ENCODE results near the gene BMP6.

BMP6 gene

DNA sequence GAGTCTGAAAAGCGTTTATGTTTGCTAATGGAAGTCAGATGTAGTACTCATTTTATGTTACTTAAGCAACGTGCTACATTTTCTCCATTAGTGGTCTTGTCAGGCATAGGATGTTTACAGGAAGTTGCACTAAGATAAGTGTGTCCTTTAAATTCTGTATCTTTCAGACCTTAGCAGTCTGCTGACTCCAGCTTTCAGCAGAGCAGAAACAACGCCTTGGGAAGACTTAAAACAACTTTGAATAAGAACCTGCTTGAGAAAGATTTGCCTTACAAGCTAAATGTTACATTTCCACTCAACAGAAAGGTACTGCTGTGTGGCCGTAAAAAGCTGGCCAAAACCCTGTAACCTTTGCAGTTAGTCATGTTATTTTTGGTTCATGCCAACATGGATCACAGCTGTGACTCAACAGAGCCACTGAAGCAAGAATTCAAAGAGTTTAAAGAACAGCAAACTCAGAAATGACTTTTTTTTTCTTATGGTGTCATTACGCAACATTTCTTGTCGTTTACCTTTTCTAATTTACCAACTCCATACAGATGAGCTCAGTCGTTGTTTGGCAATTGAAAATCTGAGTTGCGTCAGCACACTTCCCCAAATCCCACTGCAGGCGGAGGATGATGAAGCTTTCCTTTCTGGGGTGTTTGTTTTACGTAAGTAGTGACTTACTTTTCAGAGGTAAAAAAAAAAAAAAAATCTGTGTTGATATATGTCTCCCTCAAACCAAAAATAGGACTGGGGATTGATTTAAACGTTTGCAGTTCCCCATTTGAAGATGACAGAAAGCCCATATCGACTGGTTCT lies 27.9 kb upstream of the BMP6 start:
- ATAC-seq = peak; percentile 72
- Mint-ChIP-seq H3K27ac (peak overlapping the region; percentile 58), H3K27me3 (peaks cover 23% of the 10 kb centered on the region), H3K9me3 (no peaks in the 10 kb centered on the region), H3K4me3 (peak overlapping the region; percentile 21), H3K4me1 (peaks cover 11% of the 10 kb centered on the region), H3K36me3 (no peaks in the 10 kb centered on the region)

DNA sequence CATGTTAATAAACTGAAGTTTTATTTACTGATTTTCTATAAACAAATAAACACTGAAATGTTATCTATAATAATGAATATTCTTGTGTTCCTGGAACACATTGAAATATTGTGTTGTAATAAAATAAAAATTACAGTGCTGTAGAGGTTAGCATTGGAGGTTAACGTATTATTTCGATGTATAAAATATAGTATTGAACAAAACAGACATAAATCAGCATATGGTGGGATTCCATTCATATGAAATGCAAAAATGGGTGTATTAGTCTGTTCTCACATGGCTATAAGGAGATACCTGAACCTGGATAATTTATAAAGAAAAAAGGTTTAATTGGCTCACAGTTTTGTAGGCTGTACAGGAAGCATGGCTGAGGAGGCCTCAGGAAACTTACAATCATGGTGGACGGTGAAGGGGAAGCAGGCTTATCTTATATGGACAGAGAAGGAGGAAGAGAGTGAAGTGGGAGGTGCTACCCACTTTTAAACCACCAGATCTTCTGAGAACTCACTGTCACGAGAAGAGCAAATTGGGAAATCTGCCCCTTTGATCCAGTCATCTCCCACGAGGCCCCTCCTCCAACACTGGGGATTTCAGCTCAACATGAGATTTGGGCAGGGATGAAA lies 24.6 kb upstream of the BMP6 start:
- Mint-ChIP-seq H3K4me3 (no peak overlapping the region), H3K27ac (no peak overlapping the region), H3K9me3 (no peaks in the 10 kb centered on the region), H3K36me3 (no peaks in the 10 kb centered on the region), H3K27me3 (peaks cover 19% of the 10 kb centered on the region), H3K4me1 (peaks cover 11% of the 10 kb centered on the region)
- ATAC-seq = no peak

DNA sequence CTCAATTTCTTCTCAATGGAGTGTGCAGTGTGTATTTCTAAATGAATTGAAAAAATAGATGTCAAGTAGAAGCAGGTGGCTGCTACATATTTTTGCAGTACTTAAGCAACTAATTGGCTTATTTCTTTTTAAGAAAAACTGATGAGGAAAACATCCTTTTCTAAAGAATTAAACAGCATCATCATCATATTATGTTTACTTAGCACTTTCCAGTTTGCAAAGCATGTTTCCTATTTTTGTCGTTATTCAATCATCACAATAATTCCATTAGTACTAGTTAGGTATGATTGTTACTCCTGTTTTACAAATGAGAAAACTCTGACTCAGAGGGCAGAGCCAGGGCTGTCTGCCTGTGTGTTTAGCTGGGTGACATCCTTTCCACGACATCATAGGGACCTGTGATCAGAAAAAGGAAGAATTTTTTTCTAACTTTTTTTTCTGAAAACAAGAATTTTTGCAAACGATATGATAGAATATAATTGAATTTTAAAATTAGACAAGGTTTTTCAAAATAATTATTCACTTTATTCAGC lies 22.7 kb upstream of the BMP6 start:
- no peak overlapping the region for H3K27ac Mint-ChIP-seq
- no peak for ATAC-seq
- no peak overlapping the region for H3K4me3 Mint-ChIP-seq
- peaks cover 3% of the 10 kb centered on the region for H3K4me1 Mint-ChIP-seq
- peaks cover 10% of the 10 kb centered on the region for H3K27me3 Mint-ChIP-seq
- no peaks in the 10 kb centered on the region for H3K36me3 Mint-ChIP-seq
- no peaks in the 10 kb centered on the region for H3K9me3 Mint-ChIP-seq

DNA sequence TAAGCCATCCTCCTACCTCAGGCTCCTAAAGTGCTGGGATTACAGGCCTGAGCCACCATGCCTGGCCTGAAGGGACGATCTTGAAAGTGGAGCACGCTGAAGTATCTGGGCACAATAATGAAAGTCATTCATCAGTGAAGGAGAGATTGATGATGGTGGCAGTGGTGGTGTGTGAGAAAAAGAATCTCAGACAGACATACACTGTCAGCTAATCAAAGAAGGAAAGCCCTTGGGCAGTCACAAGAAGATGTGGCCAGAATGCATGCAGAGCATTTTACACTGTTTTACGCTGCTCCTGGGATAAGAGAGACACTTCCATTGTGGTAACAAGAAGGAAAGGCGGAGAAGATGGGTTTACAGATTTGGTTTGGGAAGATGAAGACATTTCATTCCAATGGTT lies 20.4 kb upstream of the BMP6 start:
- Mint-ChIP-seq H3K9me3 (peaks cover 2% of the 10 kb centered on the region), H3K4me1 (no peaks in the 10 kb centered on the region), H3K36me3 (no peaks in the 10 kb centered on the region), H3K27ac (no peak overlapping the region), H3K4me3 (no peak overlapping the region), H3K27me3 (peaks cover 10% of the 10 kb centered on the region)
- no peak for ATAC-seq

DNA sequence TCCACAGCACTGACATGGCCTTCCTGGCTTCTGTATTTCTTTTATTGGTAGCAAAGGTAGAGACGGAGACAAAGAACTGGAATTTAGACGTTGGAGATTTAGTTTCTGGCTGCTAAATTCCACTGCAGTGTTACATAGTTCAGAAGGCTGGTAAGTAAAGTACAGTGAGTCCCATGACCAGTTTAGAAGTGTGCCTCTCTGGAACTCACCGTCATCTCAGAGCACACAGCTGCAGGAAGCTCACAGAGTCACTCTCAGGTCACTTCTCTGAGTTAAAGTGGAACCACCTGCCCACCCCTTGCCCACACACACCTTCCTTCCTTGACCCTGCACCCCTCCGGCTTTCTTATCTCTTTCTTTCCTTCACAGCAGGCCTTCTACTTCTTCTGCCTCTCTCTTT lies 19.6 kb upstream of the BMP6 start:
- Mint-ChIP-seq H3K27me3 (peaks cover 13% of the 10 kb centered on the region), H3K27ac (no peak overlapping the region), H3K4me3 (no peak overlapping the region), H3K9me3 (peaks cover 3% of the 10 kb centered on the region), H3K4me1 (no peaks in the 10 kb centered on the region), H3K36me3 (peaks cover 2% of the 10 kb centered on the region)
- ATAC-seq = no peak

DNA sequence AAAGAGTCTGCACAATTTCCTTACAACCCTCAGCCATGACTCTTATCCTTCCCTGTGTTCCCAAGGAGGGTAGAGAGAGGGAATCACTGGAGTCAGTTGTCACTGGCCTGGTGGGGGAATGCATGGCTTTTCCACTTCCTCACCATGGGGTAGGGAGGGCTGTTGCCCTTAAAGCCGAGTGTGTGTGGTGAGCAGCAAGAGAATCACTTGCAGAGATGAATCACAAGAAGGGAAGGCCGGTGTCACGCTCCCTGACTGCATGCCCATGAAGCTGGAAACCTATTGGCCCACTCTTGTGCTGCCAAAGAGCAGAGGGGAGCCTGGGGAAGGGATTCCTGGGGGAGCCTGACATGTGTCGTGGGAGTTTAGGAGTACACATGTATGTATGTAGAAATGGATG lies 18.1 kb upstream of the BMP6 start:
- Mint-ChIP-seq H3K27ac (no peak overlapping the region), H3K4me1 (no peaks in the 10 kb centered on the region), H3K9me3 (peaks cover 10% of the 10 kb centered on the region), H3K27me3 (peaks cover 28% of the 10 kb centered on the region), H3K36me3 (peaks cover 6% of the 10 kb centered on the region), H3K4me3 (no peak overlapping the region)
- ATAC-seq = no peak

DNA sequence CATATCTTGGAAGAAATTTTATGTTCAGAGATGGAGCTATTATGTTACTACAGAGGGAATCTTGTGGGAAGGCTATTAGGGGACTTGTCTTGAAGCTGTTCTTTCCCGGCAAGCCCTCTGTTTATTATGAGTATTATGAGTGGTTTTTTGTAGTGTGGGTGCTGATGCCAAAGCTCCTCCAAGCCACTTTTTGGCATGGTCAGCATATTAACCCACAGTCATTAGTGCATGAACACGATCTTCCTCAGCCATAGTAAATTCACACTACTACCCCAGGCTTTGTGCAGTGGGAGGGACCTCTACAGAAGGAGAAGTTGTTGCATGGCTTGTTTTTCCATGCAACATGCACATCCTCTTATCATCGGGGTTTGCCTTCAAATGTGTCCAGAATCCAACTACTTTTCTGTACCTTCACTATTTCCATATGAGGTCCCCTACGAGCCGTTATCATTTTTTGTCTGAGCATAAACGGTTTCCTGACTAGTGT lies 6.5 kb upstream of the BMP6 start:
- ATAC-seq = no peak
- Mint-ChIP-seq H3K9me3 (peaks cover 15% of the 10 kb centered on the region), H3K27me3 (peaks cover 51% of the 10 kb centered on the region), H3K27ac (no peak overlapping the region), H3K36me3 (peaks cover 5% of the 10 kb centered on the region), H3K4me1 (no peaks in the 10 kb centered on the region), H3K4me3 (no peak overlapping the region)

DNA sequence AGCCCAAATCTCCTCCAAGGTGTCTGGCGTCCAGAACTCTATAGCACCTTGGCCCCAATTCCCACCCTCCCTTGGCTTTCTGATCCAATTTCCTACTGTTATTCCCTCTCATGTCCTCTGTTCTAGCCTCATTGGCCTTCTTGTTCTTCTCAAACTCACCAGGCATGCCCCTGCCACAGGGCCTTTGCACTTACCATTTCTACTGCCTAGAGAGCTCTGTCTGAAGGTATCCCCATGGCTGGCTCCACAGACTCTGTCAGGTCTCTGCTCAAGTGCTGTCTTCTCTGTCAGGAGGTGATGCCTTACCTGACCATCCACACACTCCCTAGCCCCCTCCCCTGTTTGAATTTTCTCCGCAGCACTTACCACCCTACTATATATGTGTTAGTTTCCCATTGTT lies 5.6 kb upstream of the BMP6 start:
- no peak overlapping the region for H3K4me3 Mint-ChIP-seq
- peaks cover 11% of the 10 kb centered on the region for H3K9me3 Mint-ChIP-seq
- ATAC-seq = no peak
- H3K36me3 Mint-ChIP-seq = peaks cover 5% of the 10 kb centered on the region
- no peak overlapping the region for H3K27ac Mint-ChIP-seq
- H3K4me1 Mint-ChIP-seq = no peaks in the 10 kb centered on the region
- peaks cover 44% of the 10 kb centered on the region for H3K27me3 Mint-ChIP-seq

DNA sequence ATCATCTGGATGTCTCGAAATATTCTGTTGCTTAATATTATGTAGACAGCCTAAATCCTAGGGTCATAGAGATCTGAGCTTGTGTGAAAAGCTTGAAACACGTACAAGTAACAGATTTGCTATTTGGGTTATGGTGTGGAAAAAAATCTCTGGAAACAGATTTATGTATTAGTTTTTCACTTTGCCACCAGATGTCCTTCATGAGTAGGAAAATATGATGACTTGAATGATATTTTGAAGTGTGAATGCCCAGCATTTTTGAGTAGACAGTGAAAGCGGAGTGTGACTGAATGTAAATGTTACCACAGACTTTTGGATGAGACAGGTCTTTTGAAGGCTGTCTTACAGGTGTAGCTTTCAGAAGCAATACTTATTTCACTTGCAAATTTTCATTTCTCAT lies 4.2 kb upstream of the BMP6 start:
- Mint-ChIP-seq H3K4me1 (peaks cover 12% of the 10 kb centered on the region), H3K4me3 (no peak overlapping the region), H3K27me3 (peaks cover 51% of the 10 kb centered on the region), H3K36me3 (peaks cover under 1% of the 10 kb centered on the region), H3K27ac (no peak overlapping the region), H3K9me3 (peaks cover 6% of the 10 kb centered on the region)
- ATAC-seq = no peak

DNA sequence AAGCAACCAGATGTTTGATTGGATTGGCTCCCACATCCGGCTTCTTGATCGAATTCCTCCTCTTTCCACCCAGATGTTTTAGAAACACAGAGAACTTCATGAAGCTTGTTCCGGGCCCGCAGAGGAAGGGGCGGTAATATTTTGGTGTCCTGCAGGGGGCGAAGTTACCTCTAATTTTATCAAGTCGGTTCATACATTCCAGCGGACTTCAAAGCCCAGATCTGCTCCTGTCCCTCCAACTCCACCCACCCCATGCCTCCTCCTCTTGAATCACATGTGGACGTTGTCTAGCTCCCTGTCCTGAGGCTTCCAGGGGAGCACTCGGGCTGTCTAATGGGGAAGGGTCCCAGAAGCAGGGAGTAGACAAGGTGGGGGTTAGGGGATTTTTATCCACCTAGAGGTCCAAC lies 2.9 kb upstream of the BMP6 start:
- Mint-ChIP-seq H3K27ac (no peak overlapping the region), H3K36me3 (no peaks in the 10 kb centered on the region), H3K4me1 (peaks cover 21% of the 10 kb centered on the region), H3K9me3 (peaks cover under 1% of the 10 kb centered on the region), H3K27me3 (peaks cover 51% of the 10 kb centered on the region), H3K4me3 (no peak overlapping the region)
- peak; percentile 44 for ATAC-seq

DNA sequence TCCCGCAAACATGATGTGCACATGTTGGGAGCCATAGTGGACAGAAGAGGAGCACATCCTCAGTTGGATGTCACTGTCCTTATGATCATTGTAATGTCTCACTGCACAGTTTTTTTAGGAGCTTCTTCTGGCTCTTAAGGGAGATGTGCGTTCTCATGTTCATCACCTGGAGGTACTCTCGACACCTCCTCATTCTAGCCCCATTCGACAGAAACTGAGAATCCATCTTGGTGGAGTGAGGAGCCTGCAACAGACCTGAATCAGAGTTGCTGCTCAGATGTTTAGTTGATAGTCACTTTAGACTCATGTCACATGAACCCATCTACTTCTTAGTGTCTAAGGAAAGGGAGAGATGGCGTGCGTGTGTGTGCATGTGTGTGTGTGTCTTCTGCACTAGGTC lies 2.3 kb upstream of the BMP6 start:
- H3K9me3 Mint-ChIP-seq = no peaks in the 10 kb centered on the region
- H3K4me3 Mint-ChIP-seq = no peak overlapping the region
- H3K36me3 Mint-ChIP-seq = no peaks in the 10 kb centered on the region
- peaks cover 26% of the 10 kb centered on the region for H3K4me1 Mint-ChIP-seq
- H3K27ac Mint-ChIP-seq = no peak overlapping the region
- H3K27me3 Mint-ChIP-seq = peaks cover 53% of the 10 kb centered on the region
- no peak for ATAC-seq

DNA sequence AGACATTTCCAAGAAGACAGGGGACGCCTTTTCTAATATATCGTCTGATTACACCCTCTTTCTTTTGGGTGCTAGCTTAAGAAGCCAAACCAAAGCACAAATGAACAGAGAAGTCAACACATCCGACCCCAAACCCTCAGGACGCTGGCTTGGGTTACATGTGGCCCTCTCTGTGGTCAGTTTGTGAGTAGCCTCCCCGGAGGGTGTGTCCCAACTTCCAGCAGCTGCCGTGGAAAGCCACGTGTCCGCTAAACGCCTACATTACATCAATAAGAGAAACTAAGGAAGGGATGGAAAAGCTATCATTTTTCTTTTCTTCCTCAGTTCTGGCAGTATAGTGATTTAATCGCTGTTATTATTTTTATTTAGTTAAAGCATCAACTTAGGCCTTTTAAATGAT lies 487 bp upstream of the BMP6 start:
- Mint-ChIP-seq H3K4me1 (peaks cover 39% of the 10 kb centered on the region), H3K36me3 (no peaks in the 10 kb centered on the region), H3K4me3 (peak overlapping the region; percentile 81), H3K27ac (no peak overlapping the region), H3K9me3 (no peaks in the 10 kb centered on the region), H3K27me3 (peaks cover 55% of the 10 kb centered on the region)
- ATAC-seq = no peak

DNA sequence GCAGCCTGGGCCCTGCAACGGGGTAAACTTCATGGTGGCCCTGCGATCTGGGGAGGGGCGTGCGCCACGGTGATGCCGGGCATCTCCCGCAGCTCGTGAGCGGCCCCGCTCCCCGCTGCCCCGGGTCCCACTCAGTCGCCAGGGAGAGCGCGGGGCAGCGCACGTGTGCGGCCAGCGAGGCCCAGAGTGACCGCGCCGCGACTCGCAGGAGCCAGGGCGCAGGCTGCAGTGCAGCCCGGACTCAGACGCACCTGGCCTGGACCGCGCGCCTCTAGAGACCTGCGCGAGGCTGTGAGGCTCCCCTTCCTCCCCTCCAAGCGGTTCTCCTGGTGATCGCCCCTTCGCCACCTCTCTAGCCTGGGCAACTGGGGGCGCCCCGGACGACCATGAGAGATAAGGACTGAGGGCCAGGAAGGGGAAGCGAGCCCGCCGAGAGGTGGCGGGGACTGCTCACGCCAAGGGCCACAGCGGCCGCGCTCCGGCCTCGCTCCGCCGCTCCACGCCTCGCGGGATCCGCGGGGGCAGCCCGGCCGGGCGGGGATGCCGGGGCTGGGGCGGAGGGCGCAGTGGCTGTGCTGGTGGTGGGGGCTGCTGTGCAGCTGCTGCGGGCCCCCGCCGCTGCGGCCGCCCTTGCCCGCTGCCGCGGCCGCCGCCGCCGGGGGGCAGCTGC lies 652 bp downstream of the BMP6 start:
- Mint-ChIP-seq H3K36me3 (no peaks in the 10 kb centered on the region), H3K9me3 (no peaks in the 10 kb centered on the region), H3K27ac (peak overlapping the region; percentile 37), H3K27me3 (peaks cover 43% of the 10 kb centered on the region), H3K4me1 (peaks cover 39% of the 10 kb centered on the region), H3K4me3 (peak overlapping the region; percentile 81)
- ATAC-seq = peak; percentile 45

DNA sequence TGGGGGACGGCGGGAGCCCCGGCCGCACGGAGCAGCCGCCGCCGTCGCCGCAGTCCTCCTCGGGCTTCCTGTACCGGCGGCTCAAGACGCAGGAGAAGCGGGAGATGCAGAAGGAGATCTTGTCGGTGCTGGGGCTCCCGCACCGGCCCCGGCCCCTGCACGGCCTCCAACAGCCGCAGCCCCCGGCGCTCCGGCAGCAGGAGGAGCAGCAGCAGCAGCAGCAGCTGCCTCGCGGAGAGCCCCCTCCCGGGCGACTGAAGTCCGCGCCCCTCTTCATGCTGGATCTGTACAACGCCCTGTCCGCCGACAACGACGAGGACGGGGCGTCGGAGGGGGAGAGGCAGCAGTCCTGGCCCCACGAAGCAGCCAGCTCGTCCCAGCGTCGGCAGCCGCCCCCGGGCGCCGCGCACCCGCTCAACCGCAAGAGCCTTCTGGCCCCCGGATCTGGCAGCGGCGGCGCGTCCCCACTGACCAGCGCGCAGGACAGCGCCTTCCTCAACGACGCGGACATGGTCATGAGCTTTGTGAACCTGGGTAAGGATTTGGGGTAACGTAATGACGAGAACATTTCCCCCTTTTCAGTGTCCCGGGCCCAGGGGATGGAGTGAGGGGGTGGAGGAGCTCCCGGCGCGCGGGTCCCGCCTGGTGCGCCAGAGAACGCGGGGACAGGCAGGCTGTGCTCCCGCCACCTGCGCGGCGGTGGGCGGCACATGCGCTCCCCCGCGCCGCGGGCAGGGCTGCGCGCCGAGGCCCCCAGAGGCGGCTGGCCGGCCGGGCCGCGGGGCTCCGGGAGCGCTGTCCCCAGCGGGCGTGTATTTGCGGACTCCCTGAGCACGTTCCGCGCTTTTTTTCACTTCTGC lies 1.4 kb downstream of the BMP6 start:
- Mint-ChIP-seq H3K4me1 (peaks cover 39% of the 10 kb centered on the region), H3K9me3 (no peaks in the 10 kb centered on the region), H3K36me3 (no peaks in the 10 kb centered on the region), H3K4me3 (peak overlapping the region; percentile 78), H3K27me3 (peaks cover 43% of the 10 kb centered on the region), H3K27ac (no peak overlapping the region)
- no peak for ATAC-seq
